ENCODE measurements around the gene ANKRD26. TPM values are rescaled to one million over a fixed set of nuclear protein-coding genes. Genes with fewer than 3 reads are reported as not detected.

The ANKRD26 gene
- total and polyA plus RNA-seq, 7 donors, result 2.1 to 20.5 (median 8.6) TPM

DNA sequence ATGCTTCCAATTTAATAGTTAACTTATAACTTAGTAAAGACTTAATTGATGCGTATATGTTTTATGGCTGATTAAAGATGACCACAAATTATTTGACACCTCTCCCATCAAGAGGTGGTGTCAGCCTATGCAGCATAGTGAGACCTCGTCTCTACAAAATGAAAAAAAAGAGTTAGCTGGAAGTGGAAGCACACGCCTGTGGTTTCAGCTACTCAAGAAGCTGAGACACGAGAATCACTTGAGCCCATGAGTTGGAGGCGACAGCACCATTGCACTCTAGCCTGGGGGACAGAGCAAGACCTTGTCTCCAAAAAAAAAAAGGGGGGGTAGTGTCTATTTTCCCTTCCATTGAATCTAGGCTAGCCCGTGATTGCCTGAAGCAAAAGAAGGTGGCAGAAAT, 140.5 kb downstream of the ANKRD26 start:
- no peak overlapping the region for H3K27ac ChIP-seq
- H3K27me3 ChIP-seq, result no peaks in the 10 kb centered on the region
- peaks cover 0 to 6% (median 0%) of the 10 kb centered on the region in 4 donors for H3K36me3 ChIP-seq
- no peaks in the 10 kb centered on the region for H3K4me1 ChIP-seq
- intact Hi-C loops (cut with DNase I), result no loop called here
- WGBS, 2 donors, result 84 to 87% methylated on average over 6 of the region's 6 CpGs
- H3K9me3 ChIP-seq, result no peaks in the 10 kb centered on the region
- TF ChIP-seq POLR2AphosphoS5 (IDR thresholded peaks at IDR 0.05) (no peak), POLR2A (IDR thresholded peaks at IDR 0.05) (no peak), EP300 (IDR thresholded peaks at IDR 0.05) (no peak)
- TF ChIP-seq, protein P1, sequence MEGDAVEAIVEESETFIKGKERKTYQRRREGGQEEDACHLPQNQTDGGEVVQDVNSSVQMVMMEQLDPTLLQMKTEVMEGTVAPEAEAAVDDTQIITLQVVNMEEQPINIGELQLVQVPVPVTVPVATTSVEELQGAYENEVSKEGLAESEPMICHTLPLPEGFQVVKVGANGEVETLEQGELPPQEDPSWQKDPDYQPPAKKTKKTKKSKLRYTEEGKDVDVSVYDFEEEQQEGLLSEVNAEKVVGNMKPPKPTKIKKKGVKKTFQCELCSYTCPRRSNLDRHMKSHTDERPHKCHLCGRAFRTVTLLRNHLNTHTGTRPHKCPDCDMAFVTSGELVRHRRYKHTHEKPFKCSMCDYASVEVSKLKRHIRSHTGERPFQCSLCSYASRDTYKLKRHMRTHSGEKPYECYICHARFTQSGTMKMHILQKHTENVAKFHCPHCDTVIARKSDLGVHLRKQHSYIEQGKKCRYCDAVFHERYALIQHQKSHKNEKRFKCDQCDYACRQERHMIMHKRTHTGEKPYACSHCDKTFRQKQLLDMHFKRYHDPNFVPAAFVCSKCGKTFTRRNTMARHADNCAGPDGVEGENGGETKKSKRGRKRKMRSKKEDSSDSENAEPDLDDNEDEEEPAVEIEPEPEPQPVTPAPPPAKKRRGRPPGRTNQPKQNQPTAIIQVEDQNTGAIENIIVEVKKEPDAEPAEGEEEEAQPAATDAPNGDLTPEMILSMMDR (IDR thresholded peaks at IDR 0.05), result no peak
- no peak for DNase-seq
- no peak overlapping the region for H3K4me3 ChIP-seq

Small RNAs within 50 kb of the gene (small RNA-seq; reads per million reads assigned to genes)
- gene RNU6-490P, result 0 reads per million in 3 donors

Other genes with a start within 250 kb of the ANKRD26 start
- 10 to 100 TPM; 37.3 to 47.8 (median 42.7) TPM for gene ABI1, start 239.5 kb downstream of the ANKRD26 start, total RNA-seq
- 10 to 100 TPM; 30.4 to 49.0 (median 45.6) TPM for gene ABI1, start 239.5 kb downstream of the ANKRD26 start, polyA plus RNA-seq
- gene YME1L1, start 53.9 kb upstream of the ANKRD26 start, total RNA-seq, result 10 to 100 TPM; 50.7 to 76.0 (median 64.0) TPM
- 10 to 100 TPM; 45.0 to 54.5 (median 52.2) TPM for gene YME1L1, start 53.9 kb upstream of the ANKRD26 start, polyA plus RNA-seq
- gene MASTL, start 54.9 kb upstream of the ANKRD26 start, total RNA-seq, result 1 to 10 TPM; 4.7 to 5.4 (median 5.0) TPM
- 1 to 10 TPM; 1.8 to 6.6 (median 4.6) TPM for gene MASTL, start 54.9 kb upstream of the ANKRD26 start, polyA plus RNA-seq
- 10 to 100 TPM; 11.5 to 21.9 (median 17.2) TPM for gene ACBD5, start 140.3 kb upstream of the ANKRD26 start, total RNA-seq
- gene ACBD5, start 140.3 kb upstream of the ANKRD26 start, polyA plus RNA-seq, result 10 to 100 TPM; 16.2 to 36.8 (median 22.2) TPM